ENCODE results near the gene LPCAT1. TPM values are rescaled to one million over a fixed set of nuclear protein-coding genes. Genes with fewer than 3 reads are reported as not detected.
A peak's percentile ranks its signal among the peaks of the same experiment; 100 is the strongest.
"Not testable (repeated sequence)": the region's sequence is repeated elsewhere in the genome, so short reads cannot be mapped to it uniquely, and the experiment has no call there.

Gene LPCAT1
- total RNA-seq, 1 donor from 2014 or later = 11.5 TPM

GRCh38 chr5:1465117-1465516 lies 58.6 kb downstream of the LPCAT1 start:
- ATAC-seq (ENCODE audit: poor library complexity) = no peak
- peak; percentile 8 for DNase-seq
- intact Hi-C loops (cut with DNase I) = no loop called here

- peak; percentile 16 for DNase-seq
- intact Hi-C loops (cut with DNase I) = no loop called here
Observed at GRCh38 chr5:1464511-1464910, 59.2 kb downstream of the LPCAT1 start.

GRCh38 chr5:1464096-1464446 lies 59.7 kb downstream of the LPCAT1 start:
- ATAC-seq (ENCODE audit: poor library complexity) (no peak), DNase-seq (peak; percentile 5)
- intact Hi-C loops (cut with DNase I) = no loop called here

More at GRCh38 chr5:1464511-1464910, 59.2 kb downstream of the LPCAT1 start:
- ATAC-seq (ENCODE audit: poor library complexity) = no peak

- peak; percentile 32 for DNase-seq
- no peak for ATAC-seq (ENCODE audit: poor library complexity)
- intact Hi-C loops (cut with DNase I) = no loop called here
Observed at GRCh38 chr5:1463326-1464095, 60.2 kb downstream of the LPCAT1 start.

DNA sequence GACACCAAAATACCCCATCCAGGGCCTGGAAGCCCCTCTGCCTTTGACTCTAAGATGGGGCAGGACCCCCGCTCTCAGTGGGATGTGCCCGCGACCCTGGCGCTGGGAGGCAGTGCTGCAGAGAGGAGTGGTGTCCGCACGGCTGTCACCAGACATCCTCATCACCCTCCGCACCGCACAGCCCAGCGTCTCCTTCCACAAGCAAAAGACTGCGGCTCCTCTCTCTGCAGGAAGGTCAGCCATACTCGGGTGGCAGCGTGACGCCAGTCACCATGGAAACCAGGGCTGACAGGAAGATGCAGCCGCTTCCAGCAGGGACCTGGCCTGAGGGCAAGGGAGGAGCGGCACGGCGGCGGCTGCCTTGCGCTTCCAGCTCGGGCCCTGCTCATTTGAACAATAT lies 61.4 kb downstream of the LPCAT1 start:
- ATAC-seq (ENCODE audit: poor library complexity) (no peak), DNase-seq (peak; percentile 29)
- intact Hi-C loops (cut with DNase I) = no loop called here

DNA sequence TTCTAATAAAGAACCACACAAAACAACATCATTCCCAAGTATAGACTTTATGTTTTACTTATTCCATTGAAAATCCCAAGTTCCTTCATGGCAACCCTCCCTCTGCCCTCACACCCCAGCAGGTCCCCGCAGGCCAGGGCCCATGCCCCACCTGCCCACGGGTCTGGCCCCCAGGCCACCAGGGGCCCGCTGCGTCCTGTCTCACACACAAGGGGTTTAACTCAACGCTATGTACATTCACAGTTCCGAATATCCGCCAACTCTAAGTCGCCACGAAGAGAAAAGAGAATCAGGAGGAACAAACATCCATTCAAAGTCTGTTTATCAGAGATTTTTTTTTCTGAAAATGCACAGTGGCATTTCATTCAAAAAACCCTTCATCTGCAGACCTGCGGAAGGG lies 62.4 kb downstream of the LPCAT1 start:
- peak; percentile 8 for DNase-seq
- intact Hi-C loops (cut with DNase I) = no loop called here
- ATAC-seq (ENCODE audit: poor library complexity) = no peak

DNA sequence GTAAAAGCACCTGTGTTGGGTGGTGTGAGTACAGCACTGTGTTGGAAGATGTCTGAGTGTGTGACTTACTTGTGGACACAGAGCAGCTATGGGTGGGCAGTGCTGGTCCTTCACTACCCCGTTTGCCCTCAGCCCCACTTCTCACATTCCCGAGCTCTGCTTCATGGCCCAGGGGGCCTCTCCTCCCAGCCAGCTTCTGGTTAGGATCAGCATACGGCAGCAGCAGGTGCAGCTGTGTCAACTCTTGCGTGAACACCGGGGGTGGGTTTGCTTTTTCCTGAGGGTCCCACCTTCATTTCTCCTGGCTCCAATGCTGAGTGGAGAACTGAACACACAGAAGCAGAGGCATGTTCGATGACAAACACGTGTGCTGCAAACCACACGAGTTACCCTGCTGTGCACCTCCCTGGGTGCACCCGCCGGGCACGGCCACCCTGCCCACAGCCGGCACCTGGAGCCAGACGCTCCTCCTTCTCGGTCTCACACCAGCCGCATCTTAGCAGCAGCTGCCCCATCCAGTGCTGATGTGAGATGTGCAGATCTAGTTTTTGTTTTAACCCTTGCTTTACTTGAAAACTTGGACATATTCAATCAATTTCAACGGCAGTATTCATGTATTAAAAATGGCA lies 63.6 kb downstream of the LPCAT1 start:
- intact Hi-C loops (cut with DNase I) = no loop called here
- ATAC-seq (ENCODE audit: poor library complexity) (no peak), DNase-seq (peak; percentile 25)

- intact Hi-C loops (cut with DNase I); ATAC-seq (ENCODE audit: poor library complexity); DNase-seq: not testable (repeated sequence)
Observed at GRCh38 chr5:1459435-1459834, 64.3 kb downstream of the LPCAT1 start.

- ATAC-seq (ENCODE audit: poor library complexity); intact Hi-C loops (cut with DNase I); DNase-seq: not testable (repeated sequence)
Observed at GRCh38 chr5:1456110-1456881, 67.5 kb downstream of the LPCAT1 start.

DNA sequence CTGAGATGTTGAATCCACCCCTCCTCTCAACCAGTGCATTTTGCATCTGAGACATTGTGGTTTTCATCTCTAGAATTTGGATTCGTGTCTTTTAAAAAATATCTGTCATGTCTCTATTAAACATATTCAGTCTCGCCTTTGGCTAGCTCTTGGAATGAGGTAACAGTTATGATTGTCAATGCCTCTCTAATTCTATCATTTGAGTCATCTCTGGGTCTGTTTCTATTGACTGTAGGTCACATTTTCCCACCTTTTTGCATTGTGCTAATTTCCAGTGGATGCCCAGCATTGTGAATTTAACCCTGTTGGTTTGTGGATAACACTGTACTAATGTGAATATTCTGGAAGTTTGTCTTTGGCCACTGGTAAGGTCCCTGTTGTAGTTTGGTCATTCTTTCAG lies 70.1 kb downstream of the LPCAT1 start:
- no peak for ATAC-seq (ENCODE audit: poor library complexity)
- DNase-seq = no peak
- intact Hi-C loops (cut with DNase I) = no loop called here

DNA sequence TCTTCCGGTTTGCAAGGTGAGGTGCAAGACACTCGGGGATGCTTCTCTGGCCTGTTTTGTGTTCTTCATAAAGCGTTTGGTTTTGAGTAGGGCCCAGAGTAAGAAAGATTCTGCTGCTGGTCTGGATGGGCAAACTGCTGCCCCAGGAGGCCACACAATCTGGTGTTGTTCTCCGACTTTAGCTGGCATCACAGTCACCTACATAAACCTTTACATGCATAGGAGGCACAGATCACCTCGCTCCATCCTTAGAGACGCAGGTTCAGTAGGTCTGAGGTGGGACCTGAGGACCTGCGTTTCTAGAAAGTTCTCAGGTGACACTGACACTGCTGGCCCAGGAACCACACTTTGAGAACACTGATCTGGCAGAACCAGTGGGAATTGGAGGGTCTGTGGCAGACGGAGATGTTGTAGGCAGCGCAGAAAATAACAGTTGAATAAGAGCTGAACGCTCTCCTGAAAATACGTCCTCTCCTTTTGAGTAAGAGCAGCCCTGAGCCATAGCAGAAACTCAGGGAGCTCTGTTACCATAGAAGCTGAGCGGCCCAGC lies 74.6 kb downstream of the LPCAT1 start:
- ATAC-seq (ENCODE audit: poor library complexity) (no peak), DNase-seq (no peak)
- intact Hi-C loops (cut with DNase I) = no loop called here

DNA sequence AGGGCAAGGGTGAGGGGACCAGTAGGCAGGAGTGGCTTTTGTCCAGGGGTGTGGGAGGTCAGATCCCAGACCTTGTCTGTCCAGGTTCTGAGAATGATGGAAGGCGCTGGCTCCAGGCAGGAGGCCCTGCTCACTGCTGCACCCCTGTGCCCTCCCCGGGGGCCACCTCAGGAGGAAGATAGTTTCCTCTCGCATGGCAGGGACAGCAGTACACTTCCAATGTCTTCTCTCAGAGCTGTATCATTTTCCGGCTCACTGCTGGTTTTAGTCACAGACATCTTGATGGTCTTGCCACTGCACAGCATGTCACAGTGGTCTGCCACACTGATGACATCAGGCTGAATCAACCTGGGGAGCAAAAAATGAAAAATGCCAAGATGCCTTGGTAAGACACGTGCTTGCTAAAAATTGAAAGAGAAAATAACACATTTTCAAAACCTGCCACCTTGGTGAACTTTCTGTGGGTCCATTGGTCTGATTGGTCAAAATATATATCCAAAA lies 75.2 kb downstream of the LPCAT1 start:
- DNase-seq (peak; percentile 8), ATAC-seq (ENCODE audit: poor library complexity) (no peak)
- intact Hi-C loops (cut with DNase I) = no loop called here

DNA sequence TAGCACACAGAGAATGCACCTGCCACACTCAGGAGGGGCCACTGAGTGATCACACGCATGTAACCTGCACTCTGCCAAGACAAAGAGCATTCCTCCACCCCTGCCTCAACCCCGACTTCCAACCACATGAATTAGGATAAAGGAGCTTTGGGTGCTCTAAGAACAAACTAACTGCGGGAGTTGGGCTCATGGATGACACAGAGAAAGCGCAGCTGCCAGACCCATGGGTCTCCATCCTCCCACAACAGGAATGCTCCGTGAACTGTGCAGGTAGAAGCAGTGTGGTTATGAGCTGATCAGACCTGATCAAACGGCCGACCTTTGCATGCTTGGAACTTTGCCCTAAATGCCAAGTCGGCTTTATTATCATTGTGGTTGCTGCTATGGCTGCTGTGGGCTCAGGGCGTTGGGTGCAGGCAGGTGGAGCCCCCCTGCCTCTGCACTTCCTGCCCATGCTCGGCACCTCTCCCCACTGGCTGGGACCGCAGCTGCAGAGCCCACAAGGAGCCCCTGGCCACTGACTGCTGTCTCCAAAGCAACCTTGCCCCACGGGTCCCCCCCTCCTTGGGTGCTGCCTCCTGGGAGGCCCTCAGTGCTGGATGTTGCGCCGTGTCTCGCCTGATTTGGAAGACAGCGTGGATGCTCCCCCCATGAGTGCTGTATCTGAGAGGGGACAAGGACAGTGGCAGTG lies 75.9 kb downstream of the LPCAT1 start:
- no peak for ATAC-seq (ENCODE audit: poor library complexity)
- DNase-seq = peak; percentile 15
- intact Hi-C loops (cut with DNase I) = no loop called here

DNA sequence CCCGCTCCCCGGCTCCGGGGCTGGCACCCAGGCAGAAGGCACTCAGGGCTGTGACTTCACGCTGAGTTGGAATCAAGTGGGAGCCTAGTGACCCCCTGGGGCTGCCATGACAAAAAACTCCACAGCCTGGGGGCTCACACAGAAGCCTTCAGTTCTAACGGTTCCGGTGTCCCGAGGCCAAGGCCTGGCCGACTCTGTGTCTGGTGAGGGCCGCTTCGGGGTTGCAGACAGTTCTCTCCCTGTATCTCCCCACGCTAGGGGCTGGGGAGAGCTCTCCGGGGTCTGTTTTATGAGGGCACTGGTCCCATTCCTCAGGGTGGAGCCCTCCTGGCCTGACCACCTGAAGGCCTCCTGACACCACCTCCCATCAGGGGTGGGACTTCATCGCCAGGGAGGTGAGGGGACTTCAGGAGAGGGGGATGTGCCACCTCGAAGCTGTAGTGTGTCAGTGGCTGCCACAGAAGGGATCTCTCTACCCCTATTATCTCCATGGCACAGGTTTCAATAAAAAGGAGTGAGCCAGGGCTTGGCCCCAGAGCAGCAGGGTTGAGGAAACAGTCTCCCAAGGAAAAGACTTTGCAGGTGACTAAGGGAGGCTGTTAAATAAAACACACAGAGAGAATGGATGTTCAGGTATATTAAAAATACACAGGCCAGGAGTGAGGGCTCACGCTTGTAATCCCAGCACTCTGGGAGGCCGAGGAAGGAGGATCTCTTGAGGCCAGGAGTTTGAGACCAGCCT lies 77.0 kb downstream of the LPCAT1 start:
- DNase-seq = peak; percentile 7
- ATAC-seq (ENCODE audit: poor library complexity) = no peak
- intact Hi-C loops (cut with DNase I) = no loop called here

DNA sequence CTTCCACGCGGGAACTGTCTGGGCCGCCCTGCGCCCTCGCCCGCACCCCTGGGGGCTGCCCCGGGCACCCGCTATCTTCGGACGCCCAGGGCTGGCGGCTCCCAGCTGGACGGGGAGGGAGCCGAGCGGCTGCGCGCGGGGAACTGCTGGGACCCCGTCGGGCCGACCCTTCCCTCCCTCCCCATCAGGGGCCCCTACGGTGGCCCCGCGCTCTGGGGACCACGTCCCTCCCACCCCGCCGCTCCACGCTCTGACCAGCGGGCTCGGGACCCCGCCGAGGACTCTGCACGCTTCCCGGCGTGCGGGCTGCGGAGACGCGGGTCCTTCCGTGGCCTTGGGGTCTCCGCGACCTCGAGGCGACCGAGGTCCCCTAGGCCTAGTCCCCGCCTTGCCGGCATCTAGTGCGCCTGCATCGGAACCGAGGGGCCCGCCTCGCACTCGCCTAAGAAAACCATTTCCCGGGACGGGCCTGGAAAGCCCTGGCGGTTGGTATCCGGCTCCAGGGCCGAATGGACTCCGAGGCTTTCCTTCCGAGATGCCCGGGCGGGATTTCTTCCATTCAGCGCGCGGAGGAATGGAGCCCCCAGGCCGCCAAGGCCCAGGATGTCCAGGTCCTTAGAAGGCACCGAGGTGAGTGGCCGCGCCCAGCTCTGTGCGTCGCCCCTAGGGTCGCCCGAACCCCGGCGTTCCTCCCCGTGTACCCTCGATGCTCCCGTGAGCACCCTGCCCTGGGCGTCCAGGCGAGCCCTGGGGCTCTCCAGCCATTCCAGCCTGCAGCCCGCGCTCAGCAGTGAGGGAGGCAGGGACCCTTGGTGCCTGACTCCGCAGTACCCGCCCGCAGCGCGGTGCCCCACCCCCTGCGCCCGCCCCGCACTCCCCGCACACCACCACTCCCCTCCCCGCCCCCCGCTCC lies 77.8 kb downstream of the LPCAT1 start:
- ATAC-seq (ENCODE audit: poor library complexity) (no peak), DNase-seq (peak; percentile 34)
- intact Hi-C loops (cut with DNase I) = no loop called here

- intact Hi-C loops (cut with DNase I) = no loop called here
- no peak for ATAC-seq (ENCODE audit: poor library complexity)
- DNase-seq = peak; percentile 46
Observed at GRCh38 chr5:1445313-1445688, 78.5 kb downstream of the LPCAT1 start, which contains the start of gene SLC6A3. TSS of gene SLC6A3 (minus strand) at chr5:1445440. CDS start at chr5:1443197, 2,243 bp downstream.
